Vagina (tissue), 2 donors: ENCODE data around the gene USP6NL. TPM values are rescaled to one million over a fixed set of nuclear protein-coding genes. Genes with fewer than 3 reads are reported as not detected.

Source experiments
- DNase-seq, 2 donors: peaks; one replicate each; pipeline ENCODE4 v3.0.0-alpha.2; 2017; ENCODE audit errors: extremely low spot score in 2 of 2
- H3K27ac ChIP-seq: fragments of 200-600 bp; sonication (generic); one replicate; pipeline ENCODE4 v1.5.1; 2019
- H3K27me3 ChIP-seq: fragments of 200-600 bp; sonication (generic); one replicate; pipeline ENCODE4 v1.5.1; 2019
- H3K36me3 ChIP-seq, 2 donors: fragments of 200-600 bp; sonication (generic); one replicate each; pipeline ENCODE4 v1.5.1; 2017 to 2019
- H3K4me1 ChIP-seq: fragments of 200-600 bp; sonication (generic); one replicate; pipeline ENCODE4 v1.5.1; 2019
- H3K4me3 ChIP-seq, 2 donors: fragments of 200-600 bp; sonication (generic); 1 replicate in 1 of 2; 2 replicates in 1 of 2; pipeline ENCODE4 v1.5.1; 2016 to 2019
- H3K9me3 ChIP-seq: fragments of 200-600 bp; sonication (generic); one replicate; pipeline ENCODE4 v1.5.1; 2019
- CTCF ChIP-seq, 3 experiments: fragments of 450-650 bp in 2 of 3; fragments of 200-600 bp in 1 of 3; sonication (generic) in 1 of 3; IDR thresholded peaks; one replicate each; pipeline ENCODE4 v1.5.1; 2017 to 2019; ENCODE audit warnings: antibody characterized with exemption in 3 of 3, mild to moderate bottlenecking in 2 of 3, moderate library complexity in 2 of 3
- POLR2A ChIP-seq, 2 donors: fragments of 450-650 bp; IDR thresholded peaks; one replicate each; pipeline ENCODE4 v1.6.1; 2017; ENCODE audit warnings: antibody characterized with exemption in 2 of 2, mild to moderate bottlenecking in 2 of 2, moderate library complexity in 2 of 2
- POLR2AphosphoS5 ChIP-seq, 2 donors: sonication (generic); formaldehyde crosslinking; IDR thresholded peaks; one replicate each; pipeline ENCODE4 v1.9.0; 2017; ENCODE audit warnings: antibody characterized with exemption in 2 of 2, mild to moderate bottlenecking in 2 of 2, low read depth in 1 of 2; ENCODE audit not compliant: insufficient read depth in 1 of 2
- intact Hi-C: fragments of 100-400 bp; cut with DNase I; formaldehyde crosslinking; loops from one replicate; pipeline ENCODE4 v1.15.1; 2023
- total RNA-seq: library from RNA; depleted of rRNA; stranded (reverse); fragments of >200 nt; gene quantifications from one replicate; pipeline ENCODE4 v1.2.3, GENCODE V29; 2016

The USP6NL gene
- total RNA-seq, 1 donor from 2014 or later = 23.3 TPM

- Histone ChIP-seq H3K4me1 (no peaks in the 10 kb centered on the region), H3K36me3 (no peaks in the 10 kb centered on the region), H3K27me3 (no peaks in the 10 kb centered on the region), H3K9me3 (no peaks in the 10 kb centered on the region), H3K27ac (no peak overlapping the region), H3K4me3 (no peak overlapping the region)
- no peak for DNase-seq
- TF ChIP-seq POLR2AphosphoS5 (IDR thresholded peaks at IDR 0.05; ENCODE audit: insufficient read depth in 1 of 2, low read depth in 1 of 2) (no peak), CTCF (IDR thresholded peaks at IDR 0.05) (no peak), POLR2A (IDR thresholded peaks at IDR 0.05) (no peak)
- intact Hi-C loops = no loop called here
These were observed 186.2 kb downstream of the USP6NL start for GRCh38 chr10:11425296-11425610.

- Histone ChIP-seq H3K9me3 (no peaks in the 10 kb centered on the region), H3K27me3 (no peaks in the 10 kb centered on the region), H3K4me3 (no peak overlapping the region), H3K36me3 (no peaks in the 10 kb centered on the region), H3K27ac (no peak overlapping the region), H3K4me1 (no peaks in the 10 kb centered on the region)
- intact Hi-C loops = no loop called here
- TF ChIP-seq POLR2AphosphoS5 (IDR thresholded peaks at IDR 0.05; ENCODE audit: insufficient read depth in 1 of 2, low read depth in 1 of 2) (no peak), CTCF (IDR thresholded peaks at IDR 0.05) (peak; percentile 4 to 44 (median 32)), POLR2A (IDR thresholded peaks at IDR 0.05) (no peak)
- no peak for DNase-seq
These were observed 186.8 kb downstream of the USP6NL start for GRCh38 chr10:11424456-11425295.

GRCh38 chr10:11416974-11417373, 194.5 kb downstream of the USP6NL start:
- intact Hi-C loops = no loop called here
- TF ChIP-seq POLR2AphosphoS5 (IDR thresholded peaks at IDR 0.05; ENCODE audit: insufficient read depth in 1 of 2, low read depth in 1 of 2) (no peak), CTCF (IDR thresholded peaks at IDR 0.05) (no peak), POLR2A (IDR thresholded peaks at IDR 0.05) (no peak)
- Histone ChIP-seq H3K4me1 (no peaks in the 10 kb centered on the region), H3K36me3 (no peaks in the 10 kb centered on the region), H3K27me3 (no peaks in the 10 kb centered on the region), H3K27ac (no peak overlapping the region), H3K9me3 (no peaks in the 10 kb centered on the region), H3K4me3 (no peak overlapping the region)
- no peak for DNase-seq

GRCh38 chr10:11415095-11415494, 196.4 kb downstream of the USP6NL start:
- TF ChIP-seq POLR2A (IDR thresholded peaks at IDR 0.05) (no peak), POLR2AphosphoS5 (IDR thresholded peaks at IDR 0.05; ENCODE audit: insufficient read depth in 1 of 2, low read depth in 1 of 2) (no peak), CTCF (IDR thresholded peaks at IDR 0.05) (no peak)
- H3K27me3 ChIP-seq = no peaks in the 10 kb centered on the region
- intact Hi-C loops = no loop called here
- H3K4me3 ChIP-seq = no peak overlapping the region
- H3K4me1 ChIP-seq = no peaks in the 10 kb centered on the region
- H3K27ac ChIP-seq = no peak overlapping the region
- DNase-seq = no peak
- no peaks in the 10 kb centered on the region for H3K9me3 ChIP-seq
- no peaks in the 10 kb centered on the region for H3K36me3 ChIP-seq

- H3K27ac ChIP-seq = no peak overlapping the region
- intact Hi-C loops = no loop called here
- no peaks in the 10 kb centered on the region for H3K27me3 ChIP-seq
- H3K4me3 ChIP-seq = no peak overlapping the region
- no peak for TF ChIP-seq POLR2A (IDR thresholded peaks at IDR 0.05)
- no peak for TF ChIP-seq POLR2AphosphoS5 (IDR thresholded peaks at IDR 0.05; ENCODE audit: insufficient read depth in 1 of 2, low read depth in 1 of 2)
- TF ChIP-seq CTCF (IDR thresholded peaks at IDR 0.05) = no peak
- DNase-seq = no peak
- H3K36me3 ChIP-seq = no peaks in the 10 kb centered on the region
- no peaks in the 10 kb centered on the region for H3K9me3 ChIP-seq
- no peaks in the 10 kb centered on the region for H3K4me1 ChIP-seq
These were observed 197.0 kb downstream of the USP6NL start for GRCh38 chr10:11414314-11415038.
